Daoy (cell line): ENCODE measurements around the gene TMEM132C. TPM values are rescaled to one million over a fixed set of nuclear protein-coding genes. Genes with fewer than 3 reads are reported as not detected.

Experiments used
- DNase-seq: peaks from one replicate; pipeline ENCODE4 v3.0.0-alpha.2; 2015; ENCODE audit warnings: low read depth
- total RNA-seq: library from RNA; depleted of rRNA; stranded (reverse); fragments of >200 nt; shearing (Covaris generic); gene quantifications from 2 replicates; pipeline ENCODE4 v1.2.3, GENCODE V29; 2014

Gene TMEM132C
- total RNA-seq, 1 experiment from 2014 or later, result not detected

GRCh38 chr12:128660532-128661225 is 393.7 kb downstream of the TMEM132C start:
- DNase-seq, result no peak

- no peak for DNase-seq
Measured at GRCh38 chr12:128661226-128661569, 394.2 kb downstream of the TMEM132C start.

GRCh38 chr12:128662101-128662500 is 395.1 kb downstream of the TMEM132C start:
- DNase-seq, result no peak

- DNase-seq, result no peak
Measured at GRCh38 chr12:128664501-128664900, 397.5 kb downstream of the TMEM132C start.

- no peak for DNase-seq
Measured at GRCh38 chr12:128667193-128667592, 400.2 kb downstream of the TMEM132C start.

- DNase-seq, result peak; percentile 32
Measured at GRCh38 chr12:128671528-128672042, 404.6 kb downstream of the TMEM132C start.

- DNase-seq, result no peak
Measured at GRCh38 chr12:128672428-128672827, 405.5 kb downstream of the TMEM132C start.

- no peak for DNase-seq
Measured at GRCh38 chr12:128672893-128673292, 405.9 kb downstream of the TMEM132C start.

- no peak for DNase-seq
Measured at GRCh38 chr12:128675576-128675975, 408.6 kb downstream of the TMEM132C start.

- no peak for DNase-seq
Measured at GRCh38 chr12:128680555-128680954, 413.6 kb downstream of the TMEM132C start.

- DNase-seq, result no peak
Measured at GRCh38 chr12:128682548-128683275, 415.7 kb downstream of the TMEM132C start.

- no peak for DNase-seq
Measured at GRCh38 chr12:128684352-128684751, 417.4 kb downstream of the TMEM132C start.

GRCh38 chr12:128685903-128686475 is 419.0 kb downstream of the TMEM132C start:
- DNase-seq, result no peak

- peak; percentile 18 for DNase-seq
Measured at GRCh38 chr12:128687851-128688250, 420.9 kb downstream of the TMEM132C start.

- DNase-seq, result no peak
Measured at GRCh38 chr12:128690641-128691040, 423.7 kb downstream of the TMEM132C start.

- DNase-seq, result no peak
Measured at GRCh38 chr12:128693115-128693514, 426.1 kb downstream of the TMEM132C start.

GRCh38 chr12:128693771-128694170 is 426.8 kb downstream of the TMEM132C start:
- no peak for DNase-seq

- DNase-seq, result no peak
Measured at GRCh38 chr12:128694445-128694844, 427.5 kb downstream of the TMEM132C start.

- no peak for DNase-seq
Measured at GRCh38 chr12:128695697-128696096, 428.7 kb downstream of the TMEM132C start.

- DNase-seq, result no peak
Measured at GRCh38 chr12:128698301-128698972, 431.5 kb downstream of the TMEM132C start.

- DNase-seq, result no peak
Measured at GRCh38 chr12:128699106-128699505, 432.1 kb downstream of the TMEM132C start.

GRCh38 chr12:128702371-128702770 is 435.4 kb downstream of the TMEM132C start:
- DNase-seq, result no peak
